ENCODE results near the gene ADCY5.

DNA sequence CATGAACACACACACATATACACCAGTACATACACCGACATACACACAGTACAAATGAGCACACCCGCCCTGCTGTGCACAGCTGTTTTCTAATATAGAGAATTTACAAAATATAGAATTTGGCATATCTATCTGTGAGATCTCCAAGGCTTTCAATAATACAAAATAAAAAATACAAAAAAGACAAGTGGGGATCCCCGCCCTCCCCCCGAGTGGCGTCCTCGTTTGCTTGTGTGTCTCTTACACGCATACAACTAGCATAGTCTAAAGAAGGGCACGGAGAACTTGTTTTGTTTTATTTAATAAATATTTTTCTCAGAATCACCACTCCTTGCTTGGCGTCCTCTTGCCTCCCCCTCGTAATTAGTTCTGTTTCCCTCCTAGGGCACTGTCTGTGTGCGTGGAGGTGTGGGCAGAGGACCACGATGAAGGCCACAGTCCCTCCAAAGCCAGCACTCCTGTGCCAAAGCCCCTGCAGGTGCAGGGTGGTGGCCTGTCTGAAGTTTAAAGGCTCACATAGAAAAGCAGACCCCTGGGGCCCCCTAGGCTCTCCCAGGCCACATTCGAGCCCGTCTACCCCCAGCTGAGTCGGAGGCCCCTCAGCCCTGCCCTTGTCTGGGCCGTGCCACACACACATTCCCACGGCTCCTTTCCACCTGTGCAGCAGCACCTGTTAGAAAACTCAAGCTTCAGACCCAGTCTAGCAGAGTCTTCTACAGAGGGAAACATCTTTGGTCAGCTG, 165.1 kb downstream of the ADCY5 start:
- TF ChIP-seq SP7 (tag by site-specific recombination; IDR thresholded peaks at IDR 0.05) (no peak), ZBTB21 (tag by site-specific recombination; IDR thresholded peaks at IDR 0.05) (no peak), MYNN (tag by site-specific recombination; IDR thresholded peaks at IDR 0.05; ENCODE audit: borderline replicate concordance) (no peak), GLI4 (tag by site-specific recombination; IDR thresholded peaks at IDR 0.05) (no peak), ZNF76 (tag by site-specific recombination; IDR thresholded peaks at IDR 0.05; ENCODE audit: borderline replicate concordance, low read depth) (no peak), ZNF211 (tag by site-specific recombination; IDR thresholded peaks at IDR 0.05; ENCODE audit: low read depth) (no peak)
- TF ChIP-seq, protein P1, sequence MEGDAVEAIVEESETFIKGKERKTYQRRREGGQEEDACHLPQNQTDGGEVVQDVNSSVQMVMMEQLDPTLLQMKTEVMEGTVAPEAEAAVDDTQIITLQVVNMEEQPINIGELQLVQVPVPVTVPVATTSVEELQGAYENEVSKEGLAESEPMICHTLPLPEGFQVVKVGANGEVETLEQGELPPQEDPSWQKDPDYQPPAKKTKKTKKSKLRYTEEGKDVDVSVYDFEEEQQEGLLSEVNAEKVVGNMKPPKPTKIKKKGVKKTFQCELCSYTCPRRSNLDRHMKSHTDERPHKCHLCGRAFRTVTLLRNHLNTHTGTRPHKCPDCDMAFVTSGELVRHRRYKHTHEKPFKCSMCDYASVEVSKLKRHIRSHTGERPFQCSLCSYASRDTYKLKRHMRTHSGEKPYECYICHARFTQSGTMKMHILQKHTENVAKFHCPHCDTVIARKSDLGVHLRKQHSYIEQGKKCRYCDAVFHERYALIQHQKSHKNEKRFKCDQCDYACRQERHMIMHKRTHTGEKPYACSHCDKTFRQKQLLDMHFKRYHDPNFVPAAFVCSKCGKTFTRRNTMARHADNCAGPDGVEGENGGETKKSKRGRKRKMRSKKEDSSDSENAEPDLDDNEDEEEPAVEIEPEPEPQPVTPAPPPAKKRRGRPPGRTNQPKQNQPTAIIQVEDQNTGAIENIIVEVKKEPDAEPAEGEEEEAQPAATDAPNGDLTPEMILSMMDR (tag by site-specific recombination; IDR thresholded peaks at IDR 0.05), result no peak
- TF ChIP-seq, protein P2, sequence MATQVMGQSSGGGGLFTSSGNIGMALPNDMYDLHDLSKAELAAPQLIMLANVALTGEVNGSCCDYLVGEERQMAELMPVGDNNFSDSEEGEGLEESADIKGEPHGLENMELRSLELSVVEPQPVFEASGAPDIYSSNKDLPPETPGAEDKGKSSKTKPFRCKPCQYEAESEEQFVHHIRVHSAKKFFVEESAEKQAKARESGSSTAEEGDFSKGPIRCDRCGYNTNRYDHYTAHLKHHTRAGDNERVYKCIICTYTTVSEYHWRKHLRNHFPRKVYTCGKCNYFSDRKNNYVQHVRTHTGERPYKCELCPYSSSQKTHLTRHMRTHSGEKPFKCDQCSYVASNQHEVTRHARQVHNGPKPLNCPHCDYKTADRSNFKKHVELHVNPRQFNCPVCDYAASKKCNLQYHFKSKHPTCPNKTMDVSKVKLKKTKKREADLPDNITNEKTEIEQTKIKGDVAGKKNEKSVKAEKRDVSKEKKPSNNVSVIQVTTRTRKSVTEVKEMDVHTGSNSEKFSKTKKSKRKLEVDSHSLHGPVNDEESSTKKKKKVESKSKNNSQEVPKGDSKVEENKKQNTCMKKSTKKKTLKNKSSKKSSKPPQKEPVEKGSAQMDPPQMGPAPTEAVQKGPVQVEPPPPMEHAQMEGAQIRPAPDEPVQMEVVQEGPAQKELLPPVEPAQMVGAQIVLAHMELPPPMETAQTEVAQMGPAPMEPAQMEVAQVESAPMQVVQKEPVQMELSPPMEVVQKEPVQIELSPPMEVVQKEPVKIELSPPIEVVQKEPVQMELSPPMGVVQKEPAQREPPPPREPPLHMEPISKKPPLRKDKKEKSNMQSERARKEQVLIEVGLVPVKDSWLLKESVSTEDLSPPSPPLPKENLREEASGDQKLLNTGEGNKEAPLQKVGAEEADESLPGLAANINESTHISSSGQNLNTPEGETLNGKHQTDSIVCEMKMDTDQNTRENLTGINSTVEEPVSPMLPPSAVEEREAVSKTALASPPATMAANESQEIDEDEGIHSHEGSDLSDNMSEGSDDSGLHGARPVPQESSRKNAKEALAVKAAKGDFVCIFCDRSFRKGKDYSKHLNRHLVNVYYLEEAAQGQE (tag by site-specific recombination; IDR thresholded peaks at IDR 0.05), result no peak
